Right renal cortex interstitium (tissue), 3 donors: Measurements from ENCODE around the gene BDP1. TPM values are rescaled to one million over a fixed set of nuclear protein-coding genes. Genes with fewer than 3 reads are reported as not detected.
A peak's percentile ranks its signal among the peaks of the same experiment; 100 is the strongest.
"Not testable (repeated sequence)": the region's sequence is repeated elsewhere in the genome, so short reads cannot be mapped to it uniquely, and the experiment has no call there.

Experiments
- DNase-seq, 3 donors: peaks; one replicate each; pipeline ENCODE4 v3.0.0-alpha.2; 2013; ENCODE audit warnings: low read depth in 3 of 3, low spot score in 2 of 3
- polyA plus RNA-seq, 3 donors: library from polyadenylated mRNA; unstranded; fragments of 120-200 nt; gene quantifications; one replicate each; pipeline ENCODE4 v1.2.1, GENCODE V29; 2013; ENCODE audit not compliant: insufficient read length in 3 of 3

BDP1 gene
- polyA plus RNA-seq, 3 donors, result 37.5 to 43.0 (median 42.2) TPM

DNA sequence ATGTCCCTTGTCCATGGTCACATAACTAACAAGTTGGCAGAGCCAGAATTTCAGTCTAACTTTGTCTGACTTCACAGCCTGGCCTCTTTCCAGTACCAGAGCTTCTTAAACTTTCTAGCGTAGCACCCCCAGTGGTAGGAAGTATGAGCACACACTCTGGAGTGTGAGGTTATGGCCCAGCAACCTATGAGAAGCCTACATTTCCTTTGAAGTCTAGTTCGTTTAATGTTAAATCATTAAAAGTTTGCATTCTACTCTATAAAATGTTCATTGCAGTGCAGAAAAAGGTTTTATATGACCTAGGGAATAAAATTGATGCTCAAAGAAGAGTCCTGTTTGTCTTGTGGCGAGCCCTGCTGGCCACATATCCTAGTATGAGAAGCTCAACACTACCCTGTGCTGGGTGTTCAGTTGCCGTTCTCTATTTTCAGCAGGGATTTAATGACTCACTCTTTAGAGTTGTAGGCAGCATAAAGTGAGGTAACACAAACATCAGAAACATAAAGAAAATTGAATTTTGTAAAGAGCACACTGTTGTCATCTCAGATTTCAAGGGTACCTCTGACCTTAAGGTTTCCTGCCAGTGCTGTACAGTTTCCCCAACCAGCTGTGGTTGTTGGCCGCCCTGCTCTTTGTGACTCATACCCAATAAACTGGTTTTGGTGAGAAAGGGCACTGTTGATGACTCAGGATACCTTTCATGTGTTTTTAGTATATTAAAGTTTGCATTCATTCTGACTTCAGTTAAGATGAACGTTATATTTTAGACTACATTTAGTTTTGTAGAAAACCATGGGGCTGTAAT lies 146.0 kb downstream of the BDP1 start:
- peak in 1 of 3 donors; percentile 2 for DNase-seq

DNA sequence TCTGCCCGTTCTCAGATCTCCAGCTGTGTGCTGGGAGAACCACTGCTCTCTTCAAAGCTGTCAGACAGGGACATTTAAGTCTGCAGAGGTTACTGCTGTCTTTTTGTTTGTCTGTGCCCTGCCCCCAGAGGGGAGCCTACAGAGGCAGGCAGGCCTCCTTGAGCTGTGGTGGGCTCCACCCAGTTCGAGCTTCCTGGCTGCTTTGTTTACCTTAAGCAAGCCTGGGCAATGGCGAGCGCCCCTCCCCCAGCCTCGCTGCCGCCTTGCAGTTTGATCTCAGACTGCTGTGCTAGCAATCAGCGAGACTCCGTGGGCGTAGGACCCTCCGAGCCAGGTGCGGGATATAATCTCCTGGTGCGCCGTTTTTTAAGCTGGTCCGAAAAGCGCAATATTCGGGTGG lies 154.5 kb downstream of the BDP1 start:
- not testable (repeated sequence) for DNase-seq

GRCh38 chr5:71615809-71616208 lies 160.4 kb downstream of the BDP1 start:
- DNase-seq, result no peak

Other genes starting within 250 kb of the BDP1 start
- gene MCCC2, start 131.7 kb downstream of the BDP1 start, polyA plus RNA-seq, result 10 to 100 TPM; 64.2 to 68.5 (median 65.9) TPM